K562 (cell line): ENCODE measurements around the gene FRMD4B. TPM values are rescaled to one million over a fixed set of nuclear protein-coding genes. Genes with fewer than 3 reads are reported as not detected.

ENCODE experiments used
- ATAC-seq: fragments of 200-7000 bp; cut with Tn5 transposase; 3 replicates; pipeline ENCODE4 v1.9.1; 2020; ENCODE audit warnings: moderate library complexity
- BruUV-seq: library from RNA; stranded (reverse); fragments of 400-500 nt; replicated peaks from 2 replicates; lab custom pipeline; 2021; lab: Mats Ljungman, UMichigan
- CTCF ChIA-PET: fragments of 300-600 bp; formaldehyde crosslinking; extraction: SDS; loops from one replicate; lab custom pipeline; 2021; ENCODE audit warnings: low intra/inter-chr PET ratio; lab: Yijun Ruan, JAX
- POLR2A ChIA-PET: fragments of 300-600, 350-650 bp; sonication (Branson Sonifier 250); formaldehyde crosslinking; extraction: SDS; loops from one replicate; lab custom pipeline; 2021; ENCODE audit warnings: antibody characterized with exemption, inconsistent platforms; lab: Yijun Ruan, JAX
- DNase-seq, 4 experiments: peaks; one replicate each; pipeline versions ENCODE4 v3.0.0 to v3.0.0-alpha.2; 2011 to 2018; ENCODE audit warnings: low spot score in 3 of 4, mixed read lengths in 3 of 4; ENCODE audit errors: extremely low read depth in 1 of 4
- FAIRE-seq: peaks from 2 replicates; lab custom pipeline; 2011; peaks lifted over from hg19 to GRCh38; lab: Jason Lieb, UNC
- H2AFZ ChIP-seq: 2 replicates; pipeline ENCODE4 v1.6.0; 2011; ENCODE audit warnings: low read depth, low read length, control low read depth, inconsistent platforms
- H3K27ac ChIP-seq: fragments of 200-600 bp; 3 replicates; pipeline ENCODE4 v1.8.0; 2011; ENCODE audit warnings: low read depth, mild to moderate bottlenecking, control low read depth, inconsistent platforms, low read length, moderate library complexity, mixed read lengths; ENCODE audit errors: extremely low read depth
- H3K27me3 ChIP-seq, 2 experiments: fragments of 300-600 bp in 1 of 2; 2 replicates in 1 of 2; 3 replicates in 1 of 2; pipeline versions ENCODE4 v1.6.0 to v1.8.0; 2011; ENCODE audit warnings: inconsistent platforms in 2 of 2, low read length in 2 of 2, mild to moderate bottlenecking in 1 of 2, mixed read lengths in 1 of 2, moderate library complexity in 1 of 2; ENCODE audit not compliant: control insufficient read depth in 2 of 2, insufficient read depth in 2 of 2
- H3K36me3 ChIP-seq: fragments of 300-600 bp; 3 replicates; pipeline ENCODE4 v1.8.0; 2011; ENCODE audit warnings: mild to moderate bottlenecking, low read length, inconsistent platforms; ENCODE audit not compliant: control insufficient read depth, insufficient read depth
- H3K4me1 ChIP-seq, 2 experiments: fragments of 200-600 bp in 1 of 2; replicated peaks in 1 of 2; 2 replicates in 1 of 2; 3 replicates in 1 of 2; pipeline versions ENCODE4 v1.5.1 to v1.8.0; 2011; ENCODE audit warnings: inconsistent platforms in 2 of 2, low read length in 2 of 2, mild to moderate bottlenecking in 1 of 2, mixed read lengths in 1 of 2, moderate library complexity in 1 of 2; ENCODE audit not compliant: control insufficient read depth in 2 of 2, insufficient read depth in 2 of 2
- H3K4me2 ChIP-seq: 2 replicates; pipeline ENCODE4 v1.6.1; 2011; ENCODE audit warnings: low read length, control low read depth, inconsistent platforms, mixed read lengths; ENCODE audit not compliant: insufficient read depth
- H3K4me3 ChIP-seq: fragments of 200-600 bp; sonication (generic), shearing (Covaris generic); 2 replicates; pipeline ENCODE4 v1.5.1; 2016; ENCODE audit warnings: control low read depth, inconsistent platforms
- H3K79me2 ChIP-seq: fragments of 200-600 bp; 3 replicates; pipeline ENCODE4 v1.8.0; 2011; ENCODE audit warnings: low read length, inconsistent platforms; ENCODE audit not compliant: control insufficient read depth, insufficient read depth
- H3K9ac ChIP-seq, 2 experiments: 2 replicates each; pipeline versions ENCODE4 v1.6.0 to v1.6.1; 2011; ENCODE audit warnings: low read depth in 2 of 2, low read length in 2 of 2, control low read depth in 1 of 2, inconsistent platforms in 1 of 2, mild to moderate bottlenecking in 1 of 2, mixed read lengths in 1 of 2; ENCODE audit not compliant: insufficient read depth in 1 of 2
- H3K9me1 ChIP-seq: one replicate; pipeline ENCODE4 v1.6.0; 2011; ENCODE audit warnings: inconsistent platforms, mild to moderate bottlenecking, low read length, moderate library complexity; ENCODE audit not compliant: control insufficient read depth, insufficient read depth
- H3K9me3 ChIP-seq: replicated peaks from 2 replicates; pipeline ENCODE4 v1.5.1; 2011; ENCODE audit warnings: low read depth, low read length, inconsistent platforms; ENCODE audit not compliant: control insufficient read depth, insufficient read depth
- H4K20me1 ChIP-seq: replicated peaks from 2 replicates; pipeline ENCODE4 v1.6.1; 2011; ENCODE audit warnings: low read length, inconsistent platforms, mixed read lengths; ENCODE audit not compliant: control insufficient read depth, insufficient read depth
- HNRNPH1 ChIP-seq: fragments of 200-400 bp; formaldehyde crosslinking; optimal IDR thresholded peaks from 2 replicates; pipeline ENCODE3; 2017; ENCODE audit warnings: low read depth, mild to moderate bottlenecking, low read length, moderate library complexity
- ZNF609 ChIP-seq: sonication (generic); formaldehyde crosslinking; IDR thresholded peaks from 2 replicates; pipeline ENCODE4 v1.8.1; 2023; ENCODE audit warnings: missing genetic modification reagents, mild to moderate bottlenecking, borderline replicate concordance
- WGBS: fragments of 100-300 bp; shearing (Covaris generic); methylation state at CpG from one replicate; pipeline ENCODE4 v1.1.6; 2016; ENCODE audit warnings: low coverage, mixed read lengths; ENCODE audit not compliant: insufficient coverage; ENCODE audit errors: missing lambda C conversion rate; 5-methylcytosine and 5-hydroxymethylcytosine counted together
- in situ Hi-C: fragments of 300-500 bp; cut with MboI; formaldehyde crosslinking; loops from 4 replicates; pipeline ENCODE4 v1.15.0; 2018; ENCODE audit warnings: inconsistent platforms, mixed read lengths
- intact Hi-C: fragments of 100-400 bp; cut with micrococcal nuclease; formaldehyde crosslinking; loops from 2 replicates; pipeline ENCODE4 v1.14.2; 2022
- polyA plus RNA-seq, 8 experiments: library from polyadenylated mRNA; depleted of rRNA in 4 of 8; stranded (reverse) in 5 of 8; unstranded in 3 of 8; fragments of >200 nt; fragmentation: Nextera tagmentation in 2 of 8; fragmentation: Illumina TruSeq in 1 of 8; extraction: Ambion mirVana in 2 of 8; extraction: Trizol in 1 of 8; gene quantifications; 2 replicates each; pipeline versions ENCODE4 v1.2.1 to v1.2.3, GENCODE V29; 2011 to 2014; ENCODE audit warnings: inconsistent platforms in 1 of 8, missing spikeins in 1 of 8
- total RNA-seq, 7 experiments: library from RNA; depleted of rRNA in 6 of 7; stranded (reverse); fragments of >200 nt in 6 of 7; fragmentation: Illumina TruSeq in 2 of 7; extraction: Trizol in 2 of 7; gene quantifications; 2 replicates each; pipeline versions ENCODE4 v1.2.1 to v1.2.3, GENCODE V29; 2011 to 2021; ENCODE audit warnings: low replicate concordance in 1 of 7

FRMD4B gene
- total and polyA plus RNA-seq, 9 of the 15 experiments (the other 6 are each of a cell fraction or from before 2014, with no cell fraction given): 0.03 to 0.09 (median 0.04) TPM; not detected in 3

- ChIA-PET CTCF (no interaction called here), POLR2A (no interaction called here)
- Histone ChIP-seq H3K27ac (no peak overlapping the region), H3K4me1 (no peaks in the 10 kb centered on the region), H3K9me1 (no peaks in the 10 kb centered on the region), H3K9me3 (no peaks in the 10 kb centered on the region), H3K79me2 (no peaks in the 10 kb centered on the region), H3K27me3 (peaks cover 0 to 5% of the 10 kb centered on the region in 2 experiments; a peak in 2 of 5 replicates), H4K20me1 (no peaks in the 10 kb centered on the region), H2AFZ (no peak overlapping the region), H3K4me2 (no peak overlapping the region), H3K9ac (no peak overlapping the region), H3K36me3 (no peaks in the 10 kb centered on the region), H3K4me3 (no peak overlapping the region)
- intact Hi-C loops (no loop called here), in situ Hi-C loops (loop anchor here (10.0 kb wide), 1 partner anchor 258 kb away; no protein-coding TSS in a partner anchor)
- FAIRE-seq (no peak), DNase-seq (no peak), ATAC-seq (no peak)
- TF ChIP-seq HNRNPH1: no peak
- no peak for TF ChIP-seq ZNF609 (CRISPR knock-in tag)
- WGBS: 11% methylated on average over 1 of the region's 1 CpG
- BruUV-seq: no TSS peak
Observed at GRCh38 chr3:69422751-69423150, 36.9 kb upstream of the FRMD4B start.
